Measurements from ENCODE around the gene FAM3C.

FAM3C gene

DNA sequence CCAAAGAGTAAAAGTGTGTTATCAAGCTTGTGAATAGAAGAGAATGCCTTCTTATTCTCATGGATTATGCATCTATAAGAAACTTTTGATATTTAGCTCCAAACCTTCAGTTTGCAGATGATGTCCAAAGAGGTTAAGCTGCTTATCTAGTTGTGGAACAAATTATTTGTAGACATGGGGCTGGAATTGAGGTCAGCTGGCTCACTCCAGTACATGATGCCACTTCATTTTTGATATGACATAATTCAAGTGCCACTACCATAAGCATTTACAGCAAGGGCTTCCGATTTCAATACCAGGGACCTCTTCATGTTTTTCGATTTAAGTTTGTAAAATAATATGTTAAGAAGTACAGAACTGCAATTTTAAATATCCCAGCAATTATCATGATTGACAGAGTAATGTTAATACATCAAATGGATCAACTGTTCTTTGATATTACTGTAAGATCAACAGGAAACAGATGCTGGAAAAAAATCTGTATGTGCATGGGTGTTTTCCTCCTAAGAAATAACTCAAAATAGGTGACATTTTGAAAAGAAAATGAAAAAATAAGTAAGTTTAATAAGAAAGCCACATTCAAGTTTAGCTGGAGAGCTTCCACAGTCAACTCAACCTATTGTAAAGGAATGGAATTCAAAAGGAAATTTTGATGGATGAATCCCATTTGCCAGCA is 12.7 kb downstream of the FAM3C start:
- no peak overlapping the region for H3K4me3 ChIP-seq (replicated peaks; ENCODE audit: low read depth, low read length)
- TF ChIP-seq, protein P1, sequence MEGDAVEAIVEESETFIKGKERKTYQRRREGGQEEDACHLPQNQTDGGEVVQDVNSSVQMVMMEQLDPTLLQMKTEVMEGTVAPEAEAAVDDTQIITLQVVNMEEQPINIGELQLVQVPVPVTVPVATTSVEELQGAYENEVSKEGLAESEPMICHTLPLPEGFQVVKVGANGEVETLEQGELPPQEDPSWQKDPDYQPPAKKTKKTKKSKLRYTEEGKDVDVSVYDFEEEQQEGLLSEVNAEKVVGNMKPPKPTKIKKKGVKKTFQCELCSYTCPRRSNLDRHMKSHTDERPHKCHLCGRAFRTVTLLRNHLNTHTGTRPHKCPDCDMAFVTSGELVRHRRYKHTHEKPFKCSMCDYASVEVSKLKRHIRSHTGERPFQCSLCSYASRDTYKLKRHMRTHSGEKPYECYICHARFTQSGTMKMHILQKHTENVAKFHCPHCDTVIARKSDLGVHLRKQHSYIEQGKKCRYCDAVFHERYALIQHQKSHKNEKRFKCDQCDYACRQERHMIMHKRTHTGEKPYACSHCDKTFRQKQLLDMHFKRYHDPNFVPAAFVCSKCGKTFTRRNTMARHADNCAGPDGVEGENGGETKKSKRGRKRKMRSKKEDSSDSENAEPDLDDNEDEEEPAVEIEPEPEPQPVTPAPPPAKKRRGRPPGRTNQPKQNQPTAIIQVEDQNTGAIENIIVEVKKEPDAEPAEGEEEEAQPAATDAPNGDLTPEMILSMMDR (IDR thresholded peaks at IDR 0.05; ENCODE audit: low read depth, low read length, missing control alignments), result no peak
- DNase-seq (ENCODE audit: extremely low read depth, low read depth), result no peak

DNA sequence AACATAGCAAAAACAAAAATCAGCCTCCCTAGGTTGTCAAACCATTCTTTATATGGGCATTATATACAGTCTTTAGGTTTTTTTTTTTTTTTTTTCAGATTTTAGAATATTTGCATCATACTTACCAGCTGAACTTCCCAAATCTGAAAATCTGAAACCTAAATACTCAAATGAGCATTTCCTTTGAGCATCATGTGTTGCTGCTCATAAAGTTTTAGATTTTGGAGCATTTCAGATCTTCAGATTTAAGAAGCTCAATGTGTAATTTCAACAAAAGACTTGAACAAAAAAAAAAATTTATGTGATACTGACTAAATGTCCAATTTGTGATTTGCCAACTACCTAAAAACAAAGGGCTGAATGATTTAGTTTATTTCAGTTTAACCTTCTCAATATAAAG is 13.6 kb downstream of the FAM3C start:
- no peak for DNase-seq (ENCODE audit: extremely low read depth, low read depth)
- no peak overlapping the region for H3K4me3 ChIP-seq (replicated peaks; ENCODE audit: low read depth, low read length)
- TF ChIP-seq, protein P1 (IDR thresholded peaks at IDR 0.05; ENCODE audit: low read depth, low read length, missing control alignments), result no peak

DNA sequence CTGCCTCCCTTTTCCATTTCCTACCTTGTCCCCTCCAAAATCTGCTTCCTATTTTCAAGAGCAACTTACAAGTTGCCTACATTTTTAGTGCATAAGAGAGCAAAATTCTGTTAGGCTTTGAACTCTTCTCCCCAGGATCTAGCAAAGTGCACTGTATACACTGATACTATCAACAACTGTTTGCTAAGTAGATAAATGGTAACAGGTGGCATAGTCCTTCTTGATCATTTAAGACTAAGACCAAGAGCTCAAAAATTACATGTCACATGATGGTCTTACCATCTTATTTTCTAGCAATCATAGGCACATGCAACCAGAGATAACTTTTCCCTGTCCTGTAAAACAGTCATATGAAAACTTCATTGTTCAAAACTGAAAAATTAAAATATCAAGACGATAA is 16.2 kb downstream of the FAM3C start:
- H3K4me3 ChIP-seq (replicated peaks; ENCODE audit: low read depth, low read length), result no peak overlapping the region
- DNase-seq (ENCODE audit: extremely low read depth, low read depth), result no peak
- TF ChIP-seq, protein P1 (IDR thresholded peaks at IDR 0.05; ENCODE audit: low read depth, low read length, missing control alignments), result no peak

DNA sequence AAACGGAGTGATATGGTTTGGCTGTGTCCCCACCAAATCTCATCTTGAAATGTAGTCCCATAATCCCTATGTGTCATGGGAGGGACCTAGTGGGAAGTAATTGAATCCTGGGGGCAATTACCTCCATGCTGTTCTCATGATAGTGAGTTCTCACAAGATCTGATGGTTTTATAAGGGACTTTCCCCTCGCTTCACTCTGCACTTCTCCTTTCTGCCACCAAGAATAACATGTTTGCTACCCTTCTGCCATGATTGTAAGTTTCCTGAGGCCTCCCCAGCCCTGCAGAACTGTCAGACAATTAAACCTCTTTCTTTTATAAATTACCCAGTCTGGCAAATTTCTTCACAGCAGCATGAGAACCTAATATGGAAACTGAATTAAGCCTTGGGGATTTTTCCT is 19.1 kb downstream of the FAM3C start:
- no peak for DNase-seq (ENCODE audit: extremely low read depth, low read depth)
- TF ChIP-seq, protein P1 (IDR thresholded peaks at IDR 0.05; ENCODE audit: low read depth, low read length, missing control alignments), result no peak
- no peak overlapping the region for H3K4me3 ChIP-seq (replicated peaks; ENCODE audit: low read depth, low read length)

DNA sequence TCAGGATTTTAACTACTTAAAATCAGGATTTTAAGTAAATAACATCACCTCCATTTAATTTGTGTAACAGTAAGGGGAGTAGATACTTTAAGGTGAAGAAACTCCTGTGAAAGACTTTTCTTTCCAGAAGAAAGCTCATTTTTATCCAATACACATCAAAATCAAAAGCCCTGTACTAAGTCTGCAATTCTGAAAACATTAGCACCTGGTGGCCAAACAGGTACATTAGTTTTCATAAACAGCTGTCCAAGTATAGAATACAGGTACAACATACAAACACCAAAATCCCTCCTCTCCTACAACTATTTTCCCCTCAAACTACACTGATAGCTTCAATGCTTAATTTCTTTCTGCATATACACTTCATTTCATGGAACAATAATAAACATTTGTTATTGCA is 22.9 kb downstream of the FAM3C start:
- no peak overlapping the region for H3K4me3 ChIP-seq (replicated peaks; ENCODE audit: low read depth, low read length)
- no peak for DNase-seq (ENCODE audit: extremely low read depth, low read depth)
- TF ChIP-seq, protein P1 (IDR thresholded peaks at IDR 0.05; ENCODE audit: low read depth, low read length, missing control alignments), result no peak

DNA sequence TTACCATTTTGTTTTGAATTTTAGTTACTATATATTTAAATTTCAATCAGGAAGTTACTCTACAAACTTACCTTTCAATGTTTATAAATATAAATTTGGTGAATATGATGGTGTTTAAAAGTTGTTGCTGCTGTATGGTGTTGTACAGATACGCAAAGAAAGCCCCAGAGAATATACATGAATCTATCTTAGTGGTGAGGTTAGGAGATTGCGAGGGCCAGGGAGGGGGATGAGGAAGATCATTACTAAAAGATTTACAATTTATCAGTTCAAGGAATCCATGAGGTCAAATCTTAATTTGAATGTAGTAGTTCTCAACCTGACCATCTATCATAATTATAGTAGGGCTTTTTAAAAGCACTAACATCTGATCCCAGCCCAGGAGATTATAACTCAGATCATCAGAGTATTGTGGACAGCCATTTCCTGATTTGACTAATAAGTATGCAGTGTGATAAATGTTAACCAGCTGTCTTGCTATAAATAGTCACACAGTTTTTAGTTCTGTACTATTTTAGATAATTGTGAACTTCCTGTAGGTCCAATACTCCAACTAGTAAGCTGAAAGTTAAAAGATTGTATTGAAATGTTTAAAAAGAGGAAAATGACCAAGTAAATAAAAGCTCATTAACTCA is 23.6 kb downstream of the FAM3C start:
- TF ChIP-seq, protein P1 (IDR thresholded peaks at IDR 0.05; ENCODE audit: low read depth, low read length, missing control alignments), result no peak

More for the DNA sequence above, 23.6 kb downstream of the FAM3C start:
- H3K4me3 ChIP-seq (replicated peaks; ENCODE audit: low read depth, low read length), result no peak overlapping the region
- no peak for DNase-seq (ENCODE audit: extremely low read depth, low read depth)

All from HFF-Myc (cell line).